H9 (cell line): ENCODE measurements around the gene CACNA1A. TPM values are rescaled to one million over a fixed set of nuclear protein-coding genes. Genes with fewer than 3 reads are reported as not detected.

Experiments
- DNase-seq: peaks from one replicate; pipeline ENCODE4 v3.0.0-alpha.2; 2017
- H2AFZ ChIP-seq: one replicate; pipeline ENCODE4 v1.6.1; 2013; ENCODE audit warnings: mild to moderate bottlenecking, low read length, control low read depth, moderate library complexity
- H2AK5ac ChIP-seq: 2 replicates; pipeline ENCODE4 v1.6.1; 2013; ENCODE audit warnings: low read length, control low read depth, mixed read lengths; ENCODE audit not compliant: insufficient read length
- H2BK120ac ChIP-seq: one replicate; pipeline ENCODE4 v1.6.1; 2013; ENCODE audit warnings: low read depth, mild to moderate bottlenecking, low read length, control low read depth, inconsistent platforms; ENCODE audit not compliant: poor library complexity, severe bottlenecking
- H2BK12ac ChIP-seq: 2 replicates; pipeline ENCODE4 v1.6.1; 2013; ENCODE audit warnings: low read length, control low read depth, mixed read lengths, low read depth; ENCODE audit not compliant: insufficient read length
- H2BK15ac ChIP-seq: 2 replicates; pipeline ENCODE4 v1.6.1; 2013; ENCODE audit warnings: low read depth, low read length, control low read depth
- H2BK20ac ChIP-seq: one replicate; pipeline ENCODE4 v1.6.1; 2013; ENCODE audit warnings: low read depth, mild to moderate bottlenecking, low read length, control low read depth, inconsistent platforms; ENCODE audit not compliant: poor library complexity, severe bottlenecking
- H2BK5ac ChIP-seq: 2 replicates; pipeline ENCODE4 v1.6.1; 2013; ENCODE audit warnings: low read length, control low read depth, mixed read lengths; ENCODE audit not compliant: insufficient read length
- H3K14ac ChIP-seq: 2 replicates; pipeline ENCODE4 v1.6.1; 2013; ENCODE audit warnings: low read length, control low read depth; ENCODE audit not compliant: insufficient read depth
- H3K18ac ChIP-seq: 2 replicates; pipeline ENCODE4 v1.6.1; 2013; ENCODE audit warnings: low read depth, mild to moderate bottlenecking, mixed read lengths, low read length, control low read depth; ENCODE audit not compliant: insufficient read length
- H3K23ac ChIP-seq: 2 replicates; pipeline ENCODE4 v1.6.1; 2013; ENCODE audit warnings: low read length, control low read depth, mixed read lengths, low read depth; ENCODE audit not compliant: insufficient read length
- H3K23me2 ChIP-seq: 2 replicates; pipeline ENCODE4 v1.6.1; 2013; ENCODE audit warnings: low read depth, mild to moderate bottlenecking, mixed read lengths, low read length, control low read depth; ENCODE audit not compliant: insufficient read length, poor library complexity, severe bottlenecking
- H3K27ac ChIP-seq: 2 replicates; pipeline ENCODE4 v1.5.1; 2013; ENCODE audit warnings: low read length, control low read depth, mixed read lengths, low read depth; ENCODE audit not compliant: insufficient read length
- H3K27me3 ChIP-seq: 2 replicates; pipeline ENCODE4 v1.6.1; 2013; ENCODE audit warnings: low read length, control low read depth, inconsistent platforms; ENCODE audit not compliant: insufficient read depth
- H3K4ac ChIP-seq: 2 replicates; pipeline ENCODE4 v1.6.1; 2013; ENCODE audit warnings: low read depth, mild to moderate bottlenecking, control low read depth, inconsistent platforms, low read length, moderate library complexity
- H3K4me1 ChIP-seq: 2 replicates; pipeline ENCODE4 v1.6.1; 2013; ENCODE audit warnings: low read length, control low read depth, inconsistent platforms; ENCODE audit not compliant: insufficient read depth
- H3K4me2 ChIP-seq: 2 replicates; pipeline ENCODE4 v1.6.1; 2013; ENCODE audit warnings: low read length, control low read depth, mixed read lengths; ENCODE audit not compliant: insufficient read length, insufficient read depth
- H3K56ac ChIP-seq: 2 replicates; pipeline ENCODE4 v1.6.1; 2013; ENCODE audit warnings: low read depth, mild to moderate bottlenecking, mixed read lengths, low read length, control low read depth; ENCODE audit not compliant: insufficient read length
- H3K79me1 ChIP-seq: 2 replicates; pipeline ENCODE4 v1.6.1; 2013; ENCODE audit warnings: low read depth, mild to moderate bottlenecking, moderate library complexity, low read length, control low read depth, inconsistent platforms; ENCODE audit not compliant: insufficient read depth, poor library complexity, severe bottlenecking
- H3K79me2 ChIP-seq: 2 replicates; pipeline ENCODE4 v1.6.1; 2013; ENCODE audit warnings: low read length, control low read depth, inconsistent platforms; ENCODE audit not compliant: insufficient read depth
- H3K9ac ChIP-seq: 2 replicates; pipeline ENCODE4 v1.6.1; 2013; ENCODE audit warnings: low read length, control low read depth, mixed read lengths; ENCODE audit not compliant: insufficient read length; ENCODE audit errors: extremely low read depth
- H3K9me3 ChIP-seq: one replicate; pipeline ENCODE4 v1.6.1; 2013; ENCODE audit warnings: low read depth, low read length, inconsistent platforms; ENCODE audit not compliant: control insufficient read depth
- H3T11ph ChIP-seq: one replicate; pipeline ENCODE4 v1.6.1; 2013; ENCODE audit warnings: mild to moderate bottlenecking, low read length, control low read depth, inconsistent platforms
- H4K20me1 ChIP-seq: one replicate; pipeline ENCODE4 v1.6.1; 2013; ENCODE audit not compliant: control insufficient read depth, insufficient read length, insufficient read depth
- H4K5ac ChIP-seq: 2 replicates; pipeline ENCODE4 v1.6.1; 2013; ENCODE audit warnings: low read depth, mild to moderate bottlenecking, mixed read lengths, low read length, control low read depth; ENCODE audit not compliant: insufficient read length
- H4K8ac ChIP-seq: replicated peaks from 2 replicates; pipeline ENCODE4 v1.6.1; 2013; ENCODE audit warnings: low read length, control low read depth, mixed read lengths, low read depth; ENCODE audit not compliant: insufficient read length
- H4K91ac ChIP-seq: 2 replicates; pipeline ENCODE4 v1.6.1; 2013; ENCODE audit warnings: low read depth, mild to moderate bottlenecking, moderate library complexity, mixed read lengths, low read length, control low read depth; ENCODE audit not compliant: insufficient read length
- H3K27ac Mint-ChIP-seq, 3 experiments: 2 replicates in 2 of 3; 3 replicates in 1 of 3; pipeline ENCODE4 v1.8.0; 2020 to 2021; ENCODE audit warnings: mixed read lengths in 3 of 3, mild to moderate bottlenecking in 1 of 3, moderate library complexity in 1 of 3
- H3K27me3 Mint-ChIP-seq: 2 replicates; pipeline ENCODE4 v1.8.0; 2021; ENCODE audit warnings: low read depth, mild to moderate bottlenecking, moderate library complexity, mixed read lengths
- H3K36me3 Mint-ChIP-seq, 3 experiments: 2 replicates in 2 of 3; 3 replicates in 1 of 3; pipeline ENCODE4 v1.8.0; 2020 to 2021; ENCODE audit warnings: low read depth in 3 of 3, mixed read lengths in 3 of 3; ENCODE audit not compliant: insufficient read depth in 1 of 3
- H3K4me1 Mint-ChIP-seq, 2 experiments: 2 replicates each; pipeline ENCODE4 v1.8.0; 2020; ENCODE audit warnings: mixed read lengths in 2 of 2
- H3K4me3 Mint-ChIP-seq, 2 experiments: 2 replicates in 1 of 2; 3 replicates in 1 of 2; pipeline ENCODE4 v1.8.0; 2020 to 2021; ENCODE audit warnings: mild to moderate bottlenecking in 2 of 2, mixed read lengths in 2 of 2, moderate library complexity in 1 of 2
- H3K9me3 Mint-ChIP-seq, 2 experiments: 2 replicates in 1 of 2; 3 replicates in 1 of 2; pipeline ENCODE4 v1.8.0; 2020; ENCODE audit warnings: mild to moderate bottlenecking in 2 of 2, mixed read lengths in 2 of 2, moderate library complexity in 1 of 2
- WGBS: extraction: QIAGEN DNeasy Blood & Tissue Kit; methylation state at CpG from one replicate; pipeline ENCODE4 v1.1.7; 2013; ENCODE audit warnings: missing lambda C conversion rate, low lambda C conversion rate, mixed read lengths; ENCODE audit not compliant: insufficient read length; ENCODE audit errors: extremely low coverage; 5-methylcytosine and 5-hydroxymethylcytosine counted together
- total RNA-seq: library from RNA; stranded (reverse); gene quantifications from 2 replicates; pipeline ENCODE4 v1.2.1, GENCODE V29; 2021
- TF ChIP-seq, protein P1 (sequence below): fragments of 200-600 bp; sonication (generic); conservative IDR thresholded peaks from 3 replicates; pipeline ENCODE4 v1.8.0; 2021; ENCODE audit warnings: antibody characterized with exemption, mild to moderate bottlenecking

CACNA1A gene
- total RNA-seq, 1 experiment from 2014 or later, result 8.0 TPM

DNA sequence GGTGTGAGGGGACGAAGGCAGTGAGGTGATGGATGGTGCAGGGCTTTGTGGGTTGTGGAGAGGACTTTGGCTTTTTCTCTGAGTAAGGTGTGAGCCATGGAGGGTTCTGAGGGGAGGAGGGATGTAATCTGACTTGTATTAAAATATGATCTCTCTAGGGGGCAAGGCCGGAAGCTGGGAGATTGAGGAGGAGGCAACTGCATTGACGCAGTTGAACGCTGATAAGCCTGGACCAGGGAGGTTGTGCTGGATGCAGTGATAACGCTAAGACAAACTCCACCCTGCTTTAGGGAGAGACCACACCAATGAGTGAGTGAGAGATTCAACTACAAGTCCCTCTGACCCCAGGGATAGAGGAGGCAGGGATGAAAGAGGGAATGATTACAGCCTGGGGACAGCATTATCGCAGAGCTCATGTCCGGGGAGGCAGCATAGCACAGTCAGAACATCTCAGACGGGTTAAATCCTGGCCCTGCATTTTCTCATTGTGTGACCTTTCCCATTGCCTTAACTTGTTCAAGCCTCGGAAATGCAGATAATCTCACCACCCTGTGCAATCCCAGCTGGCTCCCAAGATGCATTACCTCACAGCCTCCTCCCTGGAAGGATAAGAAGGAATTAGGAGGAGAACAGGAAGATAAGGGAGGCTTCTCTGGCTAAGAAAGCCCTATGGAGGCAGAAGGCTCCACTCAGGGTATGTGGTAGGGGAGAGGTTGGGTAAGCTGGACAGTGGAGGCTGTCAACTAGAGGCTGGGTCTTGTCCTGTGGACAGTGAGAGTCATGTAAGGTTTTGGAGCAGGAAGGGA lies 124.2 kb downstream of the CACNA1A start:
- Histone ChIP-seq H2BK20ac (no peak overlapping the region), H3K14ac (peak overlapping the region; percentile 82), H2AFZ (no peak overlapping the region), H3K4ac (no peak overlapping the region), H2BK12ac (no peak overlapping the region), H3T11ph (no peak overlapping the region), H3K23me2 (no peaks in the 10 kb centered on the region), H4K20me1 (peaks cover 2% of the 10 kb centered on the region), H3K23ac (no peak overlapping the region), H4K5ac (peak overlapping the region; percentile 55), H3K9ac (no peak overlapping the region), H4K8ac (no peak overlapping the region), H3K79me1 (no peaks in the 10 kb centered on the region), H2BK120ac (no peak overlapping the region), H2BK5ac (no peak overlapping the region), H3K4me2 (no peak overlapping the region), H4K91ac (no peak overlapping the region), H3K27ac (no peak overlapping the region), H2BK15ac (peak overlapping the region; percentile 5; the same call in 1 of the 2 replicates), H3K27me3 (no peaks in the 10 kb centered on the region), H3K18ac (no peak overlapping the region), H3K56ac (no peak overlapping the region), H3K79me2 (no peaks in the 10 kb centered on the region), H2AK5ac (no peak overlapping the region), H3K4me1 (no peaks in the 10 kb centered on the region), H3K9me3 (no peaks in the 10 kb centered on the region)
- Mint-ChIP-seq H3K4me1 (no peaks in the 10 kb centered on the region), H3K27me3 (no peaks in the 10 kb centered on the region; the same call in 1 of the 2 replicates), H3K27ac (no peak overlapping the region), H3K36me3 (no peaks in the 10 kb centered on the region; a peak in 1 of 7 replicates), H3K4me3 (no peak overlapping the region), H3K9me3 (no peaks in the 10 kb centered on the region)
- TF ChIP-seq, protein P1, sequence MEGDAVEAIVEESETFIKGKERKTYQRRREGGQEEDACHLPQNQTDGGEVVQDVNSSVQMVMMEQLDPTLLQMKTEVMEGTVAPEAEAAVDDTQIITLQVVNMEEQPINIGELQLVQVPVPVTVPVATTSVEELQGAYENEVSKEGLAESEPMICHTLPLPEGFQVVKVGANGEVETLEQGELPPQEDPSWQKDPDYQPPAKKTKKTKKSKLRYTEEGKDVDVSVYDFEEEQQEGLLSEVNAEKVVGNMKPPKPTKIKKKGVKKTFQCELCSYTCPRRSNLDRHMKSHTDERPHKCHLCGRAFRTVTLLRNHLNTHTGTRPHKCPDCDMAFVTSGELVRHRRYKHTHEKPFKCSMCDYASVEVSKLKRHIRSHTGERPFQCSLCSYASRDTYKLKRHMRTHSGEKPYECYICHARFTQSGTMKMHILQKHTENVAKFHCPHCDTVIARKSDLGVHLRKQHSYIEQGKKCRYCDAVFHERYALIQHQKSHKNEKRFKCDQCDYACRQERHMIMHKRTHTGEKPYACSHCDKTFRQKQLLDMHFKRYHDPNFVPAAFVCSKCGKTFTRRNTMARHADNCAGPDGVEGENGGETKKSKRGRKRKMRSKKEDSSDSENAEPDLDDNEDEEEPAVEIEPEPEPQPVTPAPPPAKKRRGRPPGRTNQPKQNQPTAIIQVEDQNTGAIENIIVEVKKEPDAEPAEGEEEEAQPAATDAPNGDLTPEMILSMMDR, result no peak
- no peak for DNase-seq
- WGBS, result no CpG with 5 or more reads among the region's 9 CpGs
